K562 (cell line): Measurements from ENCODE around the gene NEK1. TPM values are rescaled to one million over a fixed set of nuclear protein-coding genes. Genes with fewer than 3 reads are reported as not detected.

Source experiments
- ARID2 ChIP-seq: fragments of 450-650 bp; IDR thresholded peaks from 2 replicates; pipeline ENCODE4 v1.6.1; 2017; ENCODE audit warnings: antibody characterized with exemption, mild to moderate bottlenecking
- CEBPG ChIP-seq, 3 experiments: fragments of 200-800 bp in 1 of 3; sonication (Bioruptor generic) in 1 of 3; sonication (generic) in 1 of 3; formaldehyde crosslinking in 1 of 3; IDR thresholded peaks in 2 of 3; conservative IDR thresholded peaks in 1 of 3; 2 replicates each; pipeline versions ENCODE4 v1.6.1 to v1.8.0; 2016 to 2022; ENCODE audit warnings: missing compliant biosample characterization in 2 of 3, missing genetic modification characterization in 2 of 3, mild to moderate bottlenecking in 1 of 3, missing genetic modification reagents in 1 of 3
- E2F5 ChIP-seq: sonication (generic); formaldehyde crosslinking; IDR thresholded peaks from 2 replicates; pipeline ENCODE4 v1.8.0; 2022; ENCODE audit warnings: mild to moderate bottlenecking, missing genetic modification reagents
- ELF4 ChIP-seq: fragments of 450-650 bp; formaldehyde crosslinking; IDR thresholded peaks from 2 replicates; pipeline ENCODE4 v1.4.0; 2022; ENCODE audit warnings: missing genetic modification characterization
- GABPB1 ChIP-seq: sonication (generic); formaldehyde crosslinking; IDR thresholded peaks from 2 replicates; pipeline ENCODE4 v1.8.0; 2022; ENCODE audit warnings: mild to moderate bottlenecking, missing genetic modification reagents
- GATA2 ChIP-seq: sonication (generic); formaldehyde crosslinking; IDR thresholded peaks from 2 replicates; pipeline ENCODE4 v1.4.0; 2020; ENCODE audit warnings: mild to moderate bottlenecking, missing genetic modification reagents
- NFYB ChIP-seq: IDR thresholded peaks from 2 replicates; pipeline ENCODE4 v1.6.1; 2011; ENCODE audit warnings: mild to moderate bottlenecking, moderate library complexity; ENCODE audit not compliant: insufficient read length; ENCODE audit errors: extremely low read depth
- POU5F1 ChIP-seq: fragments of 150-350 bp; IDR thresholded peaks from 2 replicates; pipeline ENCODE4 v1.6.1; 2014; ENCODE audit warnings: borderline replicate concordance, low read length, low read depth, mild to moderate bottlenecking; ENCODE audit not compliant: partially characterized antibody
- PRDM10 ChIP-seq: fragments of 450-650 bp; IDR thresholded peaks from 2 replicates; pipeline ENCODE4 v1.6.1; 2018; ENCODE audit not compliant: partially characterized antibody
- PYGO2 ChIP-seq: fragments of 450-650 bp; IDR thresholded peaks from 2 replicates; pipeline ENCODE4 v1.6.1; 2016; ENCODE audit warnings: mild to moderate bottlenecking, missing genetic modification characterization, moderate library complexity, missing compliant biosample characterization
- SIN3B ChIP-seq: fragments of 450-650 bp; IDR thresholded peaks from 2 replicates; pipeline ENCODE4 v1.6.1; 2017; ENCODE audit warnings: low read depth, mild to moderate bottlenecking, moderate library complexity
- SOX6 ChIP-seq: fragments of 450-650 bp; IDR thresholded peaks from 2 replicates; pipeline ENCODE4 v1.6.1; 2014; ENCODE audit warnings: mild to moderate bottlenecking
- SREBF2 ChIP-seq: sonication (generic); formaldehyde crosslinking; IDR thresholded peaks from 2 replicates; pipeline ENCODE4 v1.4.0; 2020; ENCODE audit warnings: mild to moderate bottlenecking, missing genetic modification reagents
- TAF9B ChIP-seq: fragments of 450-650 bp; IDR thresholded peaks from 2 replicates; pipeline ENCODE4 v1.6.1; 2018; ENCODE audit warnings: mild to moderate bottlenecking; ENCODE audit not compliant: partially characterized antibody
- YBX1 ChIP-seq: fragments of 450-650 bp; IDR thresholded peaks from 2 replicates; pipeline ENCODE4 v1.7.1; 2016; ENCODE audit warnings: mild to moderate bottlenecking
- ZNF263 ChIP-seq: sonication (generic); formaldehyde crosslinking; IDR thresholded peaks from 2 replicates; pipeline ENCODE4 v1.8.0; 2022; ENCODE audit warnings: mild to moderate bottlenecking, missing genetic modification reagents, borderline replicate concordance
- ZNF41 ChIP-seq: fragments of 250-450 bp; sonication (Bioruptor Pico); conservative IDR thresholded peaks from 2 replicates; pipeline ENCODE4 v1.4.0; 2020; ENCODE audit warnings: mild to moderate bottlenecking
- polyA plus RNA-seq, 8 experiments: library from polyadenylated mRNA; depleted of rRNA in 4 of 8; stranded (reverse) in 5 of 8; unstranded in 3 of 8; fragments of >200 nt; fragmentation: Nextera tagmentation in 2 of 8; fragmentation: Illumina TruSeq in 1 of 8; extraction: Ambion mirVana in 2 of 8; extraction: Trizol in 1 of 8; gene quantifications; 2 replicates each; pipeline versions ENCODE4 v1.2.1 to v1.2.3, GENCODE V29; 2011 to 2014; ENCODE audit warnings: inconsistent platforms in 1 of 8, missing spikeins in 1 of 8
- total RNA-seq, 7 experiments: library from RNA; depleted of rRNA in 6 of 7; stranded (reverse); fragments of >200 nt in 6 of 7; fragmentation: Illumina TruSeq in 2 of 7; extraction: Trizol in 2 of 7; gene quantifications; 2 replicates each; pipeline versions ENCODE4 v1.2.1 to v1.2.3, GENCODE V29; 2011 to 2021; ENCODE audit warnings: low replicate concordance in 1 of 7
- TF ChIP-seq, protein P1 (sequence below): sonication (generic); formaldehyde crosslinking; IDR thresholded peaks from 2 replicates; pipeline ENCODE4 v1.8.0; 2022; ENCODE audit warnings: mild to moderate bottlenecking, missing genetic modification reagents

The NEK1 gene
- total and polyA plus RNA-seq, 9 of the 15 experiments (the other 6 are each of a cell fraction or from before 2014, with no cell fraction given) = 6.2 to 15.7 (median 10.3) TPM

DNA sequence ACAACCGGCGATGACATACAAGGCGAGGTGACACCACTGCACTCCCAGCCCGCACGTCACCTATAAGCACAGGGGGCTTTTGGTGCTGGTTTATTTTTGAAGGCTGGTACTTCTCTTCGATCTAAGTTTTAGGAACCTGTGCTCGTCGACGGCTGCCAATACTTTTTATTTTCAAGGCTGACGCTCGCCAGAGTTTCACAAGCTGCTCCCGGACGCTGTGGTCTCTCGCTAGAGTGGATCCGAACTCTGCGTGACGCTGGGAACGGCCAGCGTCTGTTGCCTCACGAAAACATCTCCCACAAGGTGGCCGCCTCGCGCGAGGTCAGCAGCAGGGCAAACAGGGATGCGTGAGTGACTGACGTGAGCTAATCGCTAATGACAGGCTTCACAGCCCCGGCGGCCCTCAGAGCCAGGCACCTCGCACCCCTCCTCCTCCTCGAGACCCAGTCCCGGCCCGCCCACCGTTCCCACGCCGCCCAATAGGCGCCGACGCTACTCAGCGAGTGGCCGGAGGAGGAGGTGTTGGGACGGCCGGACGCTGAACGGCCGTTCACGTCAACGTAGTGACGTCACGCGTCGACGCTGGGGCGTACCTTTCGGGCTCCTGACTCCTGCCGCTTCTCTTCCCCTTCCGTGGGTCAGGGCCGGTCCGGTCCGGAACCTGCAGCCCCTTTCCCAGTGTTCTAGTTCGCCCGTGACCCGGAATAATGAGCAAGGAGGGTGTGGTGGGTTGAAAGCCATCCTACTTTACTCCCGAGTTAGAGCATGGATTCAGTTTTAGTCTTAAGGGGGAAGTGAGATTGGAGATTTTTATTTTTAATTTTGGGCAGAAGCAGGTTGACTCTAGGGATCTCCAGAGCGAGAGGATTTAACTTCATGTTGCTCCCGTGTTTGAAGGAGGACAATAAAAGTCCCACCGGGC lies 7.8 kb upstream of the NEK1 start, which contains the start of gene CLCN3 (continued):
- TF ChIP-seq GABPB1 (CRISPR knock-in tag) = peak; percentile 76
- no peak for TF ChIP-seq SREBF2 (CRISPR knock-in tag)
- TF ChIP-seq ARID2 = no peak
- TF ChIP-seq, protein P1, sequence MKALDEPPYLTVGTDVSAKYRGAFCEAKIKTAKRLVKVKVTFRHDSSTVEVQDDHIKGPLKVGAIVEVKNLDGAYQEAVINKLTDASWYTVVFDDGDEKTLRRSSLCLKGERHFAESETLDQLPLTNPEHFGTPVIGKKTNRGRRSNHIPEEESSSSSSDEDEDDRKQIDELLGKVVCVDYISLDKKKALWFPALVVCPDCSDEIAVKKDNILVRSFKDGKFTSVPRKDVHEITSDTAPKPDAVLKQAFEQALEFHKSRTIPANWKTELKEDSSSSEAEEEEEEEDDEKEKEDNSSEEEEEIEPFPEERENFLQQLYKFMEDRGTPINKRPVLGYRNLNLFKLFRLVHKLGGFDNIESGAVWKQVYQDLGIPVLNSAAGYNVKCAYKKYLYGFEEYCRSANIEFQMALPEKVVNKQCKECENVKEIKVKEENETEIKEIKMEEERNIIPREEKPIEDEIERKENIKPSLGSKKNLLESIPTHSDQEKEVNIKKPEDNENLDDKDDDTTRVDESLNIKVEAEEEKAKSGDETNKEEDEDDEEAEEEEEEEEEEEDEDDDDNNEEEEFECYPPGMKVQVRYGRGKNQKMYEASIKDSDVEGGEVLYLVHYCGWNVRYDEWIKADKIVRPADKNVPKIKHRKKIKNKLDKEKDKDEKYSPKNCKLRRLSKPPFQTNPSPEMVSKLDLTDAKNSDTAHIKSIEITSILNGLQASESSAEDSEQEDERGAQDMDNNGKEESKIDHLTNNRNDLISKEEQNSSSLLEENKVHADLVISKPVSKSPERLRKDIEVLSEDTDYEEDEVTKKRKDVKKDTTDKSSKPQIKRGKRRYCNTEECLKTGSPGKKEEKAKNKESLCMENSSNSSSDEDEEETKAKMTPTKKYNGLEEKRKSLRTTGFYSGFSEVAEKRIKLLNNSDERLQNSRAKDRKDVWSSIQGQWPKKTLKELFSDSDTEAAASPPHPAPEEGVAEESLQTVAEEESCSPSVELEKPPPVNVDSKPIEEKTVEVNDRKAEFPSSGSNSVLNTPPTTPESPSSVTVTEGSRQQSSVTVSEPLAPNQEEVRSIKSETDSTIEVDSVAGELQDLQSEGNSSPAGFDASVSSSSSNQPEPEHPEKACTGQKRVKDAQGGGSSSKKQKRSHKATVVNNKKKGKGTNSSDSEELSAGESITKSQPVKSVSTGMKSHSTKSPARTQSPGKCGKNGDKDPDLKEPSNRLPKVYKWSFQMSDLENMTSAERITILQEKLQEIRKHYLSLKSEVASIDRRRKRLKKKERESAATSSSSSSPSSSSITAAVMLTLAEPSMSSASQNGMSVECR = peak; percentile 40
- TF ChIP-seq SOX6 = peak; percentile 52
- TF ChIP-seq SIN3B = no peak
- peak; percentile 58; the same call in 1 of the 2 replicates for TF ChIP-seq E2F5
- TF ChIP-seq ELF4 (CRISPR knock-in tag) = no peak
- TF ChIP-seq POU5F1 = no peak
- peak; percentile 46 for TF ChIP-seq NFYB
- TF ChIP-seq GATA2 = no peak
- 0 out of 2 replicates have a peak, but pooled peaks have one; percentile 5 for TF ChIP-seq ZNF263 (CRISPR knock-in tag)
- TF ChIP-seq TAF9B = peak; percentile 79
- TF ChIP-seq PRDM10 = peak; percentile 65
- no peak for TF ChIP-seq ZNF41
- TF ChIP-seq CEBPG (CRISPR knock-in tag; IDR thresholded peaks at IDR 0.05) = peak; percentile 70; the same call in 1 of the 2 replicates
- TF ChIP-seq CEBPG (tag; conservative IDR thresholded peaks at IDR 0.05 in 1 of 2, IDR thresholded peaks at IDR 0.05 in 1 of 2) = peak; percentile 34 to 68; a peak in 3 of 4 replicates
- no peak for TF ChIP-seq YBX1
- TF ChIP-seq PYGO2 (tag) = no peak
